Activated naive CD4-positive, alpha-beta T cell treated with anti-CD3 and anti-CD28 coated beads for 36 hours (primary cell): ENCODE results near the gene SUPV3L1. TPM values are rescaled to one million over a fixed set of nuclear protein-coding genes. Genes with fewer than 3 reads are reported as not detected.
"Not testable (repeated sequence)": the region's sequence is repeated elsewhere in the genome, so short reads cannot be mapped to it uniquely, and the experiment has no call there.

Experiments used
- CTCF ChIA-PET: fragments of 350-600 bp; sonication (Branson Sonifier 250); formaldehyde crosslinking; loops from one replicate; lab custom pipeline; 2021; ENCODE audit warnings: antibody characterized with exemption; lab: Charles Lee
- DNase-seq: peaks from one replicate; pipeline ENCODE4 v3.0.0-alpha.2; 2020
- H3K27ac Mint-ChIP-seq: one replicate; pipeline ENCODE4 v1.8.0; 2021; ENCODE audit warnings: mild to moderate bottlenecking, mixed read lengths
- H3K27me3 Mint-ChIP-seq: one replicate; pipeline ENCODE4 v1.8.0; 2021; ENCODE audit warnings: low read depth, mixed read lengths
- H3K36me3 Mint-ChIP-seq: one replicate; pipeline ENCODE4 v1.8.0; 2021; ENCODE audit warnings: low read depth, mixed read lengths
- H3K4me1 Mint-ChIP-seq: one replicate; pipeline ENCODE4 v1.8.0; 2021; ENCODE audit warnings: low read depth, mixed read lengths
- H3K4me3 Mint-ChIP-seq: one replicate; pipeline ENCODE4 v1.8.0; 2021; ENCODE audit warnings: mild to moderate bottlenecking, moderate library complexity, mixed read lengths
- H3K9me3 Mint-ChIP-seq: one replicate; pipeline ENCODE4 v1.8.0; 2021; ENCODE audit warnings: mixed read lengths
- intact Hi-C: fragments of 100-400 bp; cut with micrococcal nuclease; formaldehyde crosslinking; loops from one replicate; pipeline ENCODE4 v1.15.1; 2023
- total RNA-seq, 2 experiments: library from RNA; stranded (reverse); gene quantifications; one replicate each; pipeline ENCODE4 v1.2.3, GENCODE V29; 2021

The SUPV3L1 gene
- total RNA-seq, 2 experiments from 2014 or later = 38.4 to 41.1 TPM

- Mint-ChIP-seq H3K27me3 (no peaks in the 10 kb centered on the region), H3K4me3 (no peak overlapping the region), H3K27ac (no peak overlapping the region), H3K9me3 (no peaks in the 10 kb centered on the region), H3K4me1 (no peaks in the 10 kb centered on the region), H3K36me3 (no peaks in the 10 kb centered on the region)
- DNase-seq = no peak
- intact Hi-C loops = no loop called here
- CTCF ChIA-PET = interaction anchor here (0.6 kb wide), 2 partner anchors 41 to 147 kb away, joined by 3 read pairs; no protein-coding TSS in a partner anchor
These were observed 11.5 kb upstream of the SUPV3L1 start for GRCh38 chr10:69168493-69168892.

DNA sequence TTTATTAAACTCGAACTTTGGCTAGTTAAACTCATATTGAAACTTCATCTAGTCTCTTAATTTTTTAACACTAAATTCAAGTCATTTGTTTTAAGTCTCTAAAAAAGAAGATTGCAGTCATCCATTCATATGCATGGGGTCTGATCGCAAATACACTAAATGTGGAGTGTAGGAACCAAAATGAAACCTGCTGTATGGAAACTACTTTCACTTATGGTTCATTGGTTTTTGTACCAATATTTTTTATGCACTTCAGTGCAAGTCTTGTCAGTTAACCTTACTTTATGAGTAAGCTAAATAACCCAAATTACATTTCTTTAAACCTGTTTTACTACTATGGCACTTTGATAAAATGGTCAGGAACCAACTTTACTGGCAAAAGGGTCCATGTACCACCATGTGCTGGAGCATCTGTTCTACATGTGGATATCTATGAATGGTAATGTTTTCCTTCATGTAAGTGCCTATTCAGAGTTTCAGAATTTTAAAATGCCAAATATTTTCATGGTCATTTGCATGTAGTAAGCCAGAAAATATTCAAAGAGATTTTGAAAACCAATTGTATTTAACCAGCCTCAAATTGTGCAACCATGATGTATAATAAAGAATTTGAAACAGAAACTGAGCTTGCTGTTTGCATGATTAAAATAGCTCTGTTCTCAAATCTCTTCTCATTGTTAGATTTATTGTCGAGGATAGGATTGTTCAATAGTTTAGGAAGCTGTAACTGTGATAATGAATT, 7.6 kb upstream of the SUPV3L1 start:
- Mint-ChIP-seq H3K4me3 (no peak overlapping the region), H3K9me3 (no peaks in the 10 kb centered on the region), H3K4me1 (no peaks in the 10 kb centered on the region), H3K27ac (no peak overlapping the region), H3K27me3 (no peaks in the 10 kb centered on the region), H3K36me3 (no peaks in the 10 kb centered on the region)
- intact Hi-C loops = no loop called here
- DNase-seq = no peak
- CTCF ChIA-PET = interaction anchor here (0.6 kb wide), 2 partner anchors 64 to 217 kb away, joined by 3 to 5 read pairs; partner anchors contain the start of gene DDX21

DNA sequence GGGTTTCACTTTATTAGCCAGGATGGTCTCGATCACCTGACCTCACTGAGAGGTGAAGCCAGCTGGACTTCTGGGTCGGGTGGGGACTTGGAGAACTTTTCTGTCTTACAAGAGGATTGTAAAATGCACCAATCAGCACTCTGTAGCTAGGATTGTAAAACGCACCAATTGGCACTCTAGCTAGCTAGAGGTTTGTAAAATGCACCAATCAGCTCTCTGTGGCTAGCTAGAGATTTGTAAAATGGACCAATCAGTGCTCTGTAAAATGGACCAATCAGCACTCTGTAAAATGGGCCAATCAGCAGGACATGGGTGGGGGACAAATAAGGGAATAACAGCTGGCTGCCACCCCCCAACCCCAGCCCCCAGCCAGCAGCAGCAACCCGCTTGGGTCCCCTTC, 4.7 kb upstream of the SUPV3L1 start:
- H3K4me3 Mint-ChIP-seq, H3K27me3 Mint-ChIP-seq, H3K4me1 Mint-ChIP-seq, H3K27ac Mint-ChIP-seq, CTCF ChIA-PET, H3K9me3 Mint-ChIP-seq, DNase-seq, H3K36me3 Mint-ChIP-seq, intact Hi-C loops: not testable (repeated sequence)

DNA sequence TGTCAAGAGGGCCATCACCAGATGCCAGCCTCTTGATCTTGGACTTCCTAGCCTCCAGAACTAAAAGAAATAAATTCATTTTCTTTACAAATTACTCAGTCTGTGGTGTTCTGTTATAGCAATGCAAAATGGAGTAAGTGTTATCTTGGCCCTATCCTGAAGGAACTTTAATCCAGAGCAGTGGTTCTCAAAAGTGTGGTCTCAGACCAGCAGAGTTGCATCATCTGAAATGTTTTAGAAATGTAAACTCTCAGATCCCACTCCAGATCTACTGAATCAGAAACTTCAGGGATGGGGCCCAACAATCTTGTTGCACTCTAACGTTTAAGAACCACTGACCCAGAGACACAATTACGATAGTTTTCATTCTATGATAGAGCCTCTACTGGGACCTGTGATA, 3.2 kb upstream of the SUPV3L1 start:
- DNase-seq = no peak
- intact Hi-C loops = no loop called here
- peaks cover 20% of the 10 kb centered on the region for H3K4me1 Mint-ChIP-seq
- CTCF ChIA-PET = no interaction called here
- no peak overlapping the region for H3K27ac Mint-ChIP-seq
- H3K36me3 Mint-ChIP-seq = no peaks in the 10 kb centered on the region
- no peak overlapping the region for H3K4me3 Mint-ChIP-seq
- H3K27me3 Mint-ChIP-seq = no peaks in the 10 kb centered on the region
- H3K9me3 Mint-ChIP-seq = no peaks in the 10 kb centered on the region

- Mint-ChIP-seq H3K4me1 (peaks cover 30% of the 10 kb centered on the region), H3K4me3 (peak overlapping the region; percentile 92), H3K9me3 (no peaks in the 10 kb centered on the region), H3K27me3 (no peaks in the 10 kb centered on the region), H3K36me3 (no peaks in the 10 kb centered on the region), H3K27ac (peak overlapping the region; percentile 98)
- CTCF ChIA-PET = no interaction called here
- peak; percentile 11 for DNase-seq
- intact Hi-C loops = loop anchor here (1.0 kb wide), 1 partner anchor 36 kb away; no protein-coding TSS in a partner anchor
These were observed 818 bp upstream of the SUPV3L1 start for GRCh38 chr10:69179089-69179742.

- Mint-ChIP-seq H3K4me1 (peaks cover 32% of the 10 kb centered on the region), H3K27ac (peak overlapping the region; percentile 98), H3K27me3 (no peaks in the 10 kb centered on the region), H3K9me3 (no peaks in the 10 kb centered on the region), H3K4me3 (peak overlapping the region; percentile 92), H3K36me3 (peaks cover under 1% of the 10 kb centered on the region)
- CTCF ChIA-PET = interaction anchor here (0.6 kb wide), 1 partner anchor 666 kb away, joined by 3 read pairs; no protein-coding TSS in a partner anchor
- DNase-seq = peak; percentile 38
- intact Hi-C loops = loop anchor here (1.0 to 5.0 kb wide), 7 partner anchors 42 to 279 kb away; partner anchors contain the start of genes DDX50, KIFBP and VPS26A
These were observed 631 bp downstream of the SUPV3L1 start for GRCh38 chr10:69180525-69181204.

DNA sequence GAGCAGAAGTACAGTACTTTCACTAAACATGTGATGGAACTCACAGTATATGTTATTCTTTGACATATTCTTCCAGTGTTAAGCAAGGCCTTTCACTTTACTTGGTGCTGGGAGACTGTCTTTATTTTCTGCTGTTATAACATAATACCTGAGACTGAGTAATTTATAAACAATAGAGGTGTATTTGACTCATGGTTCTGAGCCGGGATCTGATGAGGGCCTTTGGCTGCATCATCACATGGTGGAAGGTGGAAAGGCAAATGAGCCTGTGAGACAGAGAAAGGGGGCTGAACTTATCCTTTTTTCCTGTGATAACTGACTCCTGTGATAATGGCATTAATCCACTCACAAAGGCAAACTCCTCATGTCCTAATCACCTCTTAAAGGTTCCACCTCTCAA, 1.4 kb downstream of the SUPV3L1 start:
- intact Hi-C loops = loop anchor here (2.0 to 5.0 kb wide), 2 partner anchors 177 to 194 kb away; partner anchors contain the start of gene KIFBP
- H3K4me1 Mint-ChIP-seq = peaks cover 32% of the 10 kb centered on the region
- DNase-seq = no peak
- no peaks in the 10 kb centered on the region for H3K27me3 Mint-ChIP-seq
- peaks cover 6% of the 10 kb centered on the region for H3K36me3 Mint-ChIP-seq
- H3K27ac Mint-ChIP-seq = peak overlapping the region; percentile 98
- H3K9me3 Mint-ChIP-seq = no peaks in the 10 kb centered on the region
- H3K4me3 Mint-ChIP-seq = peak overlapping the region; percentile 92
- CTCF ChIA-PET = interaction anchor here (0.7 kb wide), 1 partner anchor 24 kb away, joined by 3 read pairs; no protein-coding TSS in a partner anchor

DNA sequence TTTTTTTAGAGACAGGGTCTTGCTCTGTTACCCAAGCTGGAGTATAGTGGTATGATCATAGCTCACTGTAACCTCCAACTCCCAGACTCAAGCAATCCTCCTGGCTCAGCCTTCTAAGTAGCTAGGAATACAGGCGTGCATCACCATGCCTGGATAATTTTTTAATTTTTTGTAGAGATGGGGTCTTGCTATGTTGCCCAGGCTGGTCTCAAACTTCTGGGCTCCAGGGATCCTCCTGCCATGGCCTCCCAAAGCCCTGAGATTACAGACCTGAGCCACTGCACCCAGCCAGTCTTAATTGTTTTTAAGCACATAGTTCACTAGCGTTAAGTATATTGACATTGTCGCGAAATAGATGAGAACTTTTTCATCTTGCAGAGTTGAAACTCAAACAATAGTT, 2.0 kb downstream of the SUPV3L1 start:
- H3K27ac Mint-ChIP-seq = no peak overlapping the region
- H3K36me3 Mint-ChIP-seq = peaks cover 7% of the 10 kb centered on the region
- intact Hi-C loops = loop anchor here (5.0 kb wide), 1 partner anchor 195 kb away; the partner anchor contains the start of gene KIFBP

GRCh38 chr10:69186524-69186923, 6.5 kb downstream of the SUPV3L1 start:
- no peak for DNase-seq
- Mint-ChIP-seq H3K4me3 (no peak overlapping the region), H3K27ac (no peak overlapping the region), H3K36me3 (peaks cover 25% of the 10 kb centered on the region), H3K27me3 (no peaks in the 10 kb centered on the region), H3K9me3 (no peaks in the 10 kb centered on the region), H3K4me1 (peaks cover 14% of the 10 kb centered on the region)
- CTCF ChIA-PET = interaction anchor here (0.5 kb wide), 1 partner anchor 186 kb away, joined by 4 read pairs; no protein-coding TSS in a partner anchor
- intact Hi-C loops = no loop called here

More for the DNA sequence above, 2.0 kb downstream of the SUPV3L1 start:
- no peaks in the 10 kb centered on the region for H3K9me3 Mint-ChIP-seq
- CTCF ChIA-PET = interaction anchor here (0.7 kb wide), 1 partner anchor 23 kb away, joined by 3 read pairs; no protein-coding TSS in a partner anchor
- DNase-seq = no peak
- no peak overlapping the region for H3K4me3 Mint-ChIP-seq
- H3K4me1 Mint-ChIP-seq = peaks cover 32% of the 10 kb centered on the region
- H3K27me3 Mint-ChIP-seq = no peaks in the 10 kb centered on the region

GRCh38 chr10:69201045-69201444, 21.0 kb downstream of the SUPV3L1 start:
- Mint-ChIP-seq H3K4me1 (peaks cover 7% of the 10 kb centered on the region), H3K27ac (peak overlapping the region; percentile 29), H3K9me3 (no peaks in the 10 kb centered on the region), H3K27me3 (no peaks in the 10 kb centered on the region), H3K4me3 (no peak overlapping the region), H3K36me3 (peaks cover 18% of the 10 kb centered on the region)
- no peak for DNase-seq
- intact Hi-C loops = no loop called here
- CTCF ChIA-PET = no interaction called here

DNA sequence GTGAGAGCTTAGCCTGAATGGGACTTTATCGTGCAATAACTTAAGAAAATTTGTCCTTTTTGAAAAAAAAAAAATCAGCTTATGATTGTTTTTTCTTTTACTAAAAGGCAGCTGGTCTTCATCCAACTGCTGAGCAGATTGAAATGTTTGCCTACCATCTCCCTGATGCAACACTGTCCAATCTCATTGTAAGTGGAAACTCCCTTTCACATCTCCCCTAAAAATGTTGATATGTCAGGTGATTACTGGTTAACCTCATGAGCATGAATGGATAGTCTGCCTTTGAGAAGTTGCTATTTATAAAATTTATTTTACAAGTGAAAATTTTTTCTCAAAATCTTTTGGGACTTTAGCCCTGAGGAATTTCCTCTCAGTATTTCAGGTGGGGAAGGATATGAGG, 22.3 kb downstream of the SUPV3L1 start:
- no peak overlapping the region for H3K4me3 Mint-ChIP-seq
- H3K9me3 Mint-ChIP-seq = no peaks in the 10 kb centered on the region
- CTCF ChIA-PET = no interaction called here
- intact Hi-C loops = no loop called here
- no peak overlapping the region for H3K27ac Mint-ChIP-seq
- H3K27me3 Mint-ChIP-seq = no peaks in the 10 kb centered on the region
- DNase-seq = no peak
- H3K36me3 Mint-ChIP-seq = peaks cover 18% of the 10 kb centered on the region
- peaks cover 7% of the 10 kb centered on the region for H3K4me1 Mint-ChIP-seq

GRCh38 chr10:69208761-69209160, 28.7 kb downstream of the SUPV3L1 start:
- Mint-ChIP-seq H3K36me3 (peaks cover 10% of the 10 kb centered on the region), H3K9me3 (no peaks in the 10 kb centered on the region), H3K27me3 (no peaks in the 10 kb centered on the region), H3K4me3 (no peak overlapping the region), H3K4me1 (peaks cover 3% of the 10 kb centered on the region), H3K27ac (no peak overlapping the region)
- CTCF ChIA-PET = interaction anchor here (0.6 to 0.7 kb wide), 3 partner anchors 9 to 110 kb away, joined by 3 to 7 read pairs (median 4); no protein-coding TSS in a partner anchor
- no peak for DNase-seq
- intact Hi-C loops = no loop called here
